AG10803 (cell line): Measurements from ENCODE around the gene SOWAHB.

Experiments used
- DNase-seq: peaks from one replicate; pipeline ENCODE4 v3.0.0; 2010; ENCODE audit warnings: low read depth
- H3K4me3 ChIP-seq: 2 replicates; pipeline ENCODE4 v1.5.1; 2011; ENCODE audit warnings: mild to moderate bottlenecking, low read length, control low read depth
- TF ChIP-seq, protein P1 (sequence below): conservative IDR thresholded peaks from 2 replicates; pipeline ENCODE4 v1.5.1; 2011; ENCODE audit warnings: mild to moderate bottlenecking, low read length, control low read depth, inconsistent platforms

The SOWAHB gene

DNA sequence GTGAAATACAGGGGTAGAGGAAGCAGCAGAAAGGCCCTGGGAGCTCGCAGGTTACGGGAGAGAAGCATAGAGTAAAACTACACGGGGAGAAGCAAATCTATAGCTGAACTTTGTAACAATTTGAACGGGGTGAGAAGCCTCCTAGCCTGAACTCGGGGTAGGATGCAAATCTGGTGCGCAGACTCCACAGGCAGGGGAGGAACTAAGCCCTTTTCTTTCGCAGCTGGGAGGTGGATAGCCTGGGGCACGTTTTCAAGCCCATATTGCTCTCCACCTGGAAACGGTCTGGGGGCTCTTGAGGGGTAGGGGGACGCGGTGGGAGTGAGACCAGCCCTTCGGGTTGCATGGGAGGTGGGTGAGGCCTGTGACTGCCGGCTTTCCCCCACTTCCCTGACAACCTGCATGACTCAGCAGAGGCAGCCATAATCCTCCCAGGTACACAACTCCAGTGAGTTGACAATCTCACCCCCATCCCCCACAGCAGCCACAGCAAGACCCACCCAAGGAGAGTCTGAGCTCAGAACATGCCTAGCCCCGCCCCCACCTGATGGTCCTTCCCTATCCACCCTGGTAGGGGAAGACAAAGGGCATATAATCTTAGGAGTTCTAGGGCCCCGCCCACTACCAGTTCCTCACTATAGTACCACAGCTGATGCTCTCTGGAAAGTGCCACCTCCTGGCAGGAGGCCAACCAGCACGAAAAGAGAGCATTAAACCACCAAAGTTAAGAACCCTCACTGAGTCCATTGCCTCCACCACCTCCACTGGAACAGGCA is 29.9 kb downstream of the SOWAHB start:
- H3K4me3 ChIP-seq = no peak overlapping the region
- TF ChIP-seq, protein P1, sequence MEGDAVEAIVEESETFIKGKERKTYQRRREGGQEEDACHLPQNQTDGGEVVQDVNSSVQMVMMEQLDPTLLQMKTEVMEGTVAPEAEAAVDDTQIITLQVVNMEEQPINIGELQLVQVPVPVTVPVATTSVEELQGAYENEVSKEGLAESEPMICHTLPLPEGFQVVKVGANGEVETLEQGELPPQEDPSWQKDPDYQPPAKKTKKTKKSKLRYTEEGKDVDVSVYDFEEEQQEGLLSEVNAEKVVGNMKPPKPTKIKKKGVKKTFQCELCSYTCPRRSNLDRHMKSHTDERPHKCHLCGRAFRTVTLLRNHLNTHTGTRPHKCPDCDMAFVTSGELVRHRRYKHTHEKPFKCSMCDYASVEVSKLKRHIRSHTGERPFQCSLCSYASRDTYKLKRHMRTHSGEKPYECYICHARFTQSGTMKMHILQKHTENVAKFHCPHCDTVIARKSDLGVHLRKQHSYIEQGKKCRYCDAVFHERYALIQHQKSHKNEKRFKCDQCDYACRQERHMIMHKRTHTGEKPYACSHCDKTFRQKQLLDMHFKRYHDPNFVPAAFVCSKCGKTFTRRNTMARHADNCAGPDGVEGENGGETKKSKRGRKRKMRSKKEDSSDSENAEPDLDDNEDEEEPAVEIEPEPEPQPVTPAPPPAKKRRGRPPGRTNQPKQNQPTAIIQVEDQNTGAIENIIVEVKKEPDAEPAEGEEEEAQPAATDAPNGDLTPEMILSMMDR = no peak
- no peak for DNase-seq

DNA sequence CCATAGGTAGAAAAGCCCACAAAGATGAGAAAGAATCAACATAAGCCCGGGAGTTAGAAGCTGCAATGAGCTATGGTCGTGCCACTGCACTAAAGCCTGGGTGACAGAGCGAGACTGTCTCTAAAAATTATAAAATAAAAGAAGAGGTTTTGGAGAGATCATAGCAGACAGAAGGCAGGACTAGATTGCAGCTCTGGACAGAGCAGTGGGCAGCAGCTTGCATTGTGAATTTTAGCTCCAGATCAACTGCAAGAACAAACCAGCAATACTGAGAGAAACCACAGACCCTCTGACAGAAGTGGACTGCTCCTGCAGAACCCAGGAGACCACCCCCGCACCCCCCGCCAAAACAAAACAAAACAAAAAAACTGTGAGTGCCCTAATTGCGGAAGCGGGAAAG is 30.6 kb downstream of the SOWAHB start:
- TF ChIP-seq, protein P1 = no peak
- no peak overlapping the region for H3K4me3 ChIP-seq
- DNase-seq = no peak

DNA sequence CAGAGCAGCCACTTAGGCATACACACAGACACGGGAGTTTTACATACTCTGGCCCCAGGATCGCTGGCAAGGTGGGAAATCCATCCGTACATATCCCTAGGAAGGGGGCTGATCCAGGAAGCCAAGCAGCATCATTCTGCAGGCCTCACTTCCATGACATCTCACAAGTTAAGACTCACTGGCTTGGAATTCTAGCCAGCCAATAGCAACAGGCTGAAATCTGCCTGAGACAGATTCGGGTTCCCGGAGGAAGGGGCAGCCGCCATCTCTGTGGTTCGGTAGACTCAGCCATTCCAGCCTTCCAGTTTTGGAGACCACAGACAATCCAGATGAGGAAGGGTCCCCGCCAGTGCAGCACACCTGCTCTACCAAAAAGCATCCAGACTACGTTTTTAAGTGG is 31.3 kb downstream of the SOWAHB start:
- no peak for DNase-seq
- TF ChIP-seq, protein P1 = no peak
- H3K4me3 ChIP-seq = no peak overlapping the region

DNA sequence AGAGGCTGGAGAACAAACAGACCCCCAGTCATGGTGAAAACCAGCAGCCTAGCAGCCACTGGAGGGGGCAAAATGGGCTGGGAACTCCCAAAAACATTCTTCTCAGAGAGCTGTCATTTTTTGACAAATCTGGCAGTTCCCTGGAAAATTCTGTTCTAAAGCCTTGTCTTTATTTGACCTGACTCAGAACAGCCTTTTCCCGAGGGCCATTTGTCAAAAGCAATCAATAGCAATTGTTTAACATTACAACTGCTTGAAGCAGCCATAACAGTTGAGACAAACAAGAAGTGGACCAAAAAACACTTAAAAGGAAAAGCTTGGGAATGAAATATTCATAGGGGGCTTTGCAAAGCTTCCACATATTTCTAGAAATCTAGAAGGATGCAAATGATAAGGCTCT is 39.6 kb downstream of the SOWAHB start:
- H3K4me3 ChIP-seq = no peak overlapping the region
- no peak for DNase-seq
- TF ChIP-seq, protein P1 = no peak

DNA sequence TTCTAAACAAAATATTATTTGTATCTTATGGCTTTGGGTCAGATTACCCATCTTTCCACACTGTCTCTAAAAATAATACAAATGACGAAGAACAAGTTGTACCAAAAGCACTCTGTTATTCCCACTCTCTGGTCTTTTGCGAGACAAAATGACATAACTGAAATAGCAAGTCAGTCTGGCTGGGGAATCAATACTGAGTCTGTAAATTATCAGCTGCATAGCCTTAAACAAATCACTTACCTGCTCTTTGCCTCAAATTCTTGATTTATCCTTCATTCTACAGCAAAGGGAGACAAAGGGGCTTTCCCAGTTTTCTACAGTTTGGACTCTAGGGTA is 40.9 kb downstream of the SOWAHB start:
- H3K4me3 ChIP-seq = no peak overlapping the region
- no peak for DNase-seq
- TF ChIP-seq, protein P1 = no peak

DNA sequence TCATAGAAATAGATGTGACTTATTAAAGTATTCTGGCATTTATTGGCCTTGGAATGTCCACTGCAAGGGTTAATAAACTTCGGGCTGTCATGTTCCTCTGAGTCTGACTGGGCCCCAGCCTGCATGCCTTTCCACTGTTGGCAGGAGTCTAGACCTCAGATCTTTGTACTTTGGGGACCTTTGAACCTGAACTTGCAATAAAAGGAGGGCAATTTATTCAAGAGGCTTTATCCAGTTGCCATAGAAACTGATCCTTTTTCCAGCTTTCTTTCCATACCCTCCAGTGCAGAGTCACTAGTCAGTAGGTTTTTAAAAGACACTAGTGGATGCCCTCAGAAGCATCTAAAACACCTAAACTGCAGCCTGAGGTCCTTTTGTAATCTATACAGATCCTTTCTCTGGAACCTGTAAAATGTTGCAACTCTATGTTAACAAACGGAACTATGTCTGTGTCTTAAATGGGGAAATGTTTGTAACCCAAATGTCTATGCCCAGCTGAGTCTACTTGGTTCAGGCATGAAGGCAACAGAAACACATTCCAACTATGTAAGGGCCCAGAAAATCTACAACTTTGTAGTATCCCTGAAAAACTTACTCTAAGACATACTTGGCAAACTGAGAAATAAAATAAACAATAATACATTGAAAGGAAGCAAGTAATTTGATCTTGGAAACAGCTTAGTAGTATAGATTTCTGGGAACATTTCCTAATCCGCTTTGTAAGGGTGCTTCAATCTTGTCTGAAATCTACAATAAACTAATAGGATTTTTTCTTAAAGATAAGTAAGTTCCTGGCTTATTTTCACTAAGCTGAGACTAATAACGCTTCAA is 41.5 kb downstream of the SOWAHB start:
- H3K4me3 ChIP-seq = no peak overlapping the region
- TF ChIP-seq, protein P1 = no peak
- peak; percentile 47 for DNase-seq

DNA sequence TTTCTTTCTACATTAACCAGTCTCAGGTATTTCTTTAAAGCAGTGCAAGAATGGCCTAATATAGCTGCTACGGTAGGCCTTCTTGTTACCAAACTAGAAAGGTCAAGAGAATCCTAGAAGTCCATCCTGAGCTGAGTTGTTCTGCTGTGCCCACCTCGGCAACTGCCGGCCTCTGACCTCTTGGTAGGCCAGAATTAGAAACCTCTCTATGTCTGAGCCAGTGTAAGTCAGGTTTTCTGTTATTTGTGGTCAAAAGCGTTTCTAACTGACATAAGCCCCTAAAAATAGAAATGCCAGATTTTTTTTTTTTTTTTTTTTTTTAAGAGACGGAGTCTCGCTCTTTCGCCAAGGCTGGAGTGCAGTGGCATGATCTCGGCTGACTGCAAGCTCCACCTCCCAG is 43.1 kb downstream of the SOWAHB start:
- H3K4me3 ChIP-seq = no peak overlapping the region
- DNase-seq = no peak
- TF ChIP-seq, protein P1 = no peak
